ENCODE results near the gene CCDC183.

The CCDC183 gene

GRCh38 chr9:136779808-136780207, 16.3 kb upstream of the CCDC183 start:
- Histone ChIP-seq H3K4me3 (ENCODE audit: low read depth, low read length, poor library complexity, severe bottlenecking) (no peak overlapping the region), H3K27ac (ENCODE audit: low read depth, low read length, poor library complexity, severe bottlenecking) (no peak overlapping the region), H4K20me1 (ENCODE audit: insufficient read depth, low read length) (no peaks in the 10 kb centered on the region), H3K9ac (ENCODE audit: low read length) (no peak overlapping the region), H3K4me1 (ENCODE audit: insufficient read depth, low read length, severe bottlenecking) (no peaks in the 10 kb centered on the region), H3K27me3 (ENCODE audit: insufficient read depth, low read length) (peaks cover 2% of the 10 kb centered on the region; the same call in 1 of the 2 replicates), H3K4me2 (ENCODE audit: low read length) (no peak overlapping the region), H3K79me2 (ENCODE audit: insufficient read depth, low read length) (no peaks in the 10 kb centered on the region), H2AFZ (ENCODE audit: low read length) (no peak overlapping the region), H3K36me3 (ENCODE audit: insufficient read depth, low read length) (no peaks in the 10 kb centered on the region), H3K9me3 (ENCODE audit: low read length) (no peaks in the 10 kb centered on the region), H3K9me2 (ENCODE audit: low read depth, low read length) (no peaks in the 10 kb centered on the region), H3F3A (ENCODE audit: insufficient read depth, low read length) (no peaks in the 10 kb centered on the region)
- no peak for TF ChIP-seq EZH2 (IDR thresholded peaks at IDR 0.05; ENCODE audit: borderline replicate concordance, low read length)
- TF ChIP-seq, protein P1, sequence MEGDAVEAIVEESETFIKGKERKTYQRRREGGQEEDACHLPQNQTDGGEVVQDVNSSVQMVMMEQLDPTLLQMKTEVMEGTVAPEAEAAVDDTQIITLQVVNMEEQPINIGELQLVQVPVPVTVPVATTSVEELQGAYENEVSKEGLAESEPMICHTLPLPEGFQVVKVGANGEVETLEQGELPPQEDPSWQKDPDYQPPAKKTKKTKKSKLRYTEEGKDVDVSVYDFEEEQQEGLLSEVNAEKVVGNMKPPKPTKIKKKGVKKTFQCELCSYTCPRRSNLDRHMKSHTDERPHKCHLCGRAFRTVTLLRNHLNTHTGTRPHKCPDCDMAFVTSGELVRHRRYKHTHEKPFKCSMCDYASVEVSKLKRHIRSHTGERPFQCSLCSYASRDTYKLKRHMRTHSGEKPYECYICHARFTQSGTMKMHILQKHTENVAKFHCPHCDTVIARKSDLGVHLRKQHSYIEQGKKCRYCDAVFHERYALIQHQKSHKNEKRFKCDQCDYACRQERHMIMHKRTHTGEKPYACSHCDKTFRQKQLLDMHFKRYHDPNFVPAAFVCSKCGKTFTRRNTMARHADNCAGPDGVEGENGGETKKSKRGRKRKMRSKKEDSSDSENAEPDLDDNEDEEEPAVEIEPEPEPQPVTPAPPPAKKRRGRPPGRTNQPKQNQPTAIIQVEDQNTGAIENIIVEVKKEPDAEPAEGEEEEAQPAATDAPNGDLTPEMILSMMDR (IDR thresholded peaks at IDR 0.05; ENCODE audit: low read length) = no peak

GRCh38 chr9:136782452-136782851, 13.7 kb upstream of the CCDC183 start:
- no peak for TF ChIP-seq EZH2 (IDR thresholded peaks at IDR 0.05; ENCODE audit: borderline replicate concordance, low read length)

DNA sequence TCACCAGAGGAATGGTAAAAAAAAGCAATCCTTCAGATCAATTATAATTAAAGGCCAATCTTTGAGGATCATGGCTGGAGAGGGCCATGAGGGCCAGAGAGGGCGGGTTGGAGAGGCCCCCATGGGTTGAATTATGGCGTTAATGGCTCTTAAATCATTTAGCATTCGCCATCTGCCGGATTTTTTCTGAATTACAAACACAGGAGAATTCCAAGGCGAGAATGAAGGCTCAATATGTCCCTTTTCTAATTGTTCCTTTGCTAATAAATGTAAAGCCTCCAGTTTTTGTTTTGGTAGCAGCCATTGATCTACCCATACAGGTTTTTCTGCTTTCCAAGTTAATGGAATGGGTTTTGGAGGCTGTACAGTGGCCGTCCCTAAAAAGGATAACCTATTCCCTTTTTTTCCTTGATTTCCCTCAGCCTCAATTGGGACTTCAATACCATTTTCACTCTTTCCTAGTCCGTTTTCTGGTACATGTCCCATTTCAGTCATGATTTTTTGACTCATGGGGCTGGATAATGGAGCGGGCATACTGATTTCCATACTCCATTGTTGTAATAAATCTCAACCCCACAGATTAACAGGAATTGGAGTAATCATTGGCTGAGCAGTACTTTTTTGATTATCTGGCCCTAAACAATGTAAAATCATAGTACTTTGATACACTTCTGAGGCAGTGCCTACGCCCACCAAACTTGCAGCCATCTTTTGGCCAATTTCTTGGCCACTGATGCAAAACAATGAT, 11.7 kb upstream of the CCDC183 start:
- no peaks in the 10 kb centered on the region for H3K36me3 ChIP-seq (ENCODE audit: insufficient read depth, low read length)
- no peak overlapping the region for H3K4me2 ChIP-seq (ENCODE audit: low read length)
- peaks cover 8% of the 10 kb centered on the region for H3K4me1 ChIP-seq (ENCODE audit: insufficient read depth, low read length, severe bottlenecking)
- no peaks in the 10 kb centered on the region for H3K9me3 ChIP-seq (ENCODE audit: low read length)
- H4K20me1 ChIP-seq (ENCODE audit: insufficient read depth, low read length) = no peaks in the 10 kb centered on the region
- H2AFZ ChIP-seq (ENCODE audit: low read length) = no peak overlapping the region
- no peaks in the 10 kb centered on the region for H3F3A ChIP-seq (ENCODE audit: insufficient read depth, low read length)
- H3K4me3 ChIP-seq (ENCODE audit: low read depth, low read length, poor library complexity, severe bottlenecking) = no peak overlapping the region
- no peaks in the 10 kb centered on the region for H3K79me2 ChIP-seq (ENCODE audit: insufficient read depth, low read length)
- H3K9me2 ChIP-seq (ENCODE audit: low read depth, low read length) = no peaks in the 10 kb centered on the region
- no peak for TF ChIP-seq EZH2 (IDR thresholded peaks at IDR 0.05; ENCODE audit: borderline replicate concordance, low read length)
- TF ChIP-seq, protein P1 (IDR thresholded peaks at IDR 0.05; ENCODE audit: low read length) = peak; percentile 50; the same call in 1 of the 2 replicates
- H3K9ac ChIP-seq (ENCODE audit: low read length) = no peak overlapping the region
- 0 out of 2 replicates have a peak, but pooled peaks cover 6% of the 10 kb centered on the region for H3K27me3 ChIP-seq (ENCODE audit: insufficient read depth, low read length)
- H3K27ac ChIP-seq (ENCODE audit: low read depth, low read length, poor library complexity, severe bottlenecking) = no peak overlapping the region

More at GRCh38 chr9:136782452-136782851, 13.7 kb upstream of the CCDC183 start:
- Histone ChIP-seq H3K27ac (ENCODE audit: low read depth, low read length, poor library complexity, severe bottlenecking) (no peak overlapping the region), H3K36me3 (ENCODE audit: insufficient read depth, low read length) (no peaks in the 10 kb centered on the region), H3K9me3 (ENCODE audit: low read length) (no peaks in the 10 kb centered on the region), H2AFZ (ENCODE audit: low read length) (no peak overlapping the region), H3K27me3 (ENCODE audit: insufficient read depth, low read length) (0 out of 2 replicates have a peak, but pooled peaks cover 6% of the 10 kb centered on the region), H3K9ac (ENCODE audit: low read length) (no peak overlapping the region), H3K79me2 (ENCODE audit: insufficient read depth, low read length) (no peaks in the 10 kb centered on the region), H3K9me2 (ENCODE audit: low read depth, low read length) (no peaks in the 10 kb centered on the region), H4K20me1 (ENCODE audit: insufficient read depth, low read length) (no peaks in the 10 kb centered on the region), H3F3A (ENCODE audit: insufficient read depth, low read length) (no peaks in the 10 kb centered on the region), H3K4me1 (ENCODE audit: insufficient read depth, low read length, severe bottlenecking) (no peaks in the 10 kb centered on the region), H3K4me2 (ENCODE audit: low read length) (no peak overlapping the region), H3K4me3 (ENCODE audit: low read depth, low read length, poor library complexity, severe bottlenecking) (no peak overlapping the region)
